ENCODE measurements around the gene DNAH9.

Gene DNAH9

DNA sequence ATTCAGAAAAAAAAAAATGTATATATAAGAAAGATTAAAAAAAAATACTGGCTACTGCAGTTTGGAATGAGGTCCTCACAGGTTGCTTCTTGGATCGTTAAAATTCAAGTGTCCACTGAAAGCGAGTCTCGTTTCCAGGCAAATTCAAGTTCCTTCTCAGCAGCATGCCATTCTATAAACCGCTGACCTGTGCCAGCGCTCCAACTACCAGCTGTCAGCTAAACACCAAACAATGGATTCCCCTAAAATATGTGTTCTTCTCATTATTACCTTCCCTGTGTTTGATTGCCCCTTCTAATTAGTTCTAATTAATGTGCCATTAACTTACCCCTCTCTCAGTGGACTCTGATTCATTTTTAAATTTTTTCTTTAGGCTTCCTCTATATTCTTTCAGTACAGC, 92.4 kb downstream of the DNAH9 start:
- no peak for DNase-seq

- DNase-seq: no peak
Observed at GRCh38 chr17:11692688-11693087, 94.4 kb downstream of the DNAH9 start.

DNA sequence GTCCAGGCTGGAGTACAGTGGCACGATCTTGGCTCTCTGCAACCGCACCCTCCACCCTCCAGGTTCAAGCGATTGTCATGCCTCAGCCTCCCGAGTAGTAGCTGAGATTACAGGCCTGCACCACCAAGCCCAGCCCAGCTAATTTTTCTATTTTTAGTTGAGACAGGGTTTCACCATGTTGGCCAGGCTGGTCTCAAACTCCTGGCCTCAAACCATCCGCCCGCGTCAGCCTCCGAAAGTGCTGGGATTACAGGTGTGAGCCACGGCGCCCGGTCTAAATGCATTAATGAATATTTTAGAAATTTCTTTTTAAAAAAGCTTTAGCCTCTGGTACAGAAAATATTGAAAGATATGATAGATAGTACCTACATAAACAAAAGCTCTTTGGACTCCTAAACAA, 95.0 kb downstream of the DNAH9 start:
- DNase-seq: no peak

DNA sequence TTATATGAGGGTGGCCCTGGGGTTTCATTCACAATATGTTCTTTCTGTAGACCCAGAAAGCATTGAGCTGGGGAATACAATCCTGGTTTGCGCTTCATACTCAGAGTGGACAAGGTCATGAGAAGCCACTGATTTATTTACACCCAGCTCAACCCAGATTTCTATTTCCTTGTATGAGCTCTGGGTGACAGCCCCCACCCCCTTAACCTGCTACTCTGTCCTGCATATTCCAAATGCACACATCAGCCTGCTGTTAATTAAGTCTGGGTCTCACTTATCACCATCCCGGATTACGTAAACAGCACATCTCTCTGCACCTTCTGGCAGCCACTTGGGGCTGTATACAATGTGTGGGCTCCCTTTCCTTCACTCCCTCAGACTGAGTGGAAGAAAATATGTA, 102.4 kb downstream of the DNAH9 start:
- no peak for DNase-seq

GRCh38 chr17:11701911-11702310, 103.6 kb downstream of the DNAH9 start:
- no peak for DNase-seq

GRCh38 chr17:11704041-11704440, 105.8 kb downstream of the DNAH9 start:
- no peak for DNase-seq

GRCh38 chr17:11705111-11705510, 106.8 kb downstream of the DNAH9 start:
- no peak for DNase-seq

DNA sequence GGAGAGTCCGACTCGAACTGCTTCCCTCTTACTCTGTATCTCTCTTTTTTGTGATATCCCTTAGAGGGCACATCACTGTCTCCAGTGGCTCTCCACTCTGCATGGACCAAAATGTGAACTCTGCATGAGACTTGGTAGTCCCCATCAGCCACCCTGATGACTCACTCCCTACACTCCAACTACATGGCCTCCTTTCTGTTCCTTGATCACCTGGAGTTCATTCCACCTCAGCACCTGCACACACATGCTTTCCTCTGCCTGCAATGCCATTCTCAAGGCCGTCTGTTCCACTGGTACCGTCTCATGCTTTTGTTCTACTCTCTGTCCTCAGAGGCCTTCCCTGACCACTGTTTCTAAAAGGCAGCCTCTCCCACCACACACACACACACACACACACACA, 109.3 kb downstream of the DNAH9 start:
- DNase-seq: no peak

DNA sequence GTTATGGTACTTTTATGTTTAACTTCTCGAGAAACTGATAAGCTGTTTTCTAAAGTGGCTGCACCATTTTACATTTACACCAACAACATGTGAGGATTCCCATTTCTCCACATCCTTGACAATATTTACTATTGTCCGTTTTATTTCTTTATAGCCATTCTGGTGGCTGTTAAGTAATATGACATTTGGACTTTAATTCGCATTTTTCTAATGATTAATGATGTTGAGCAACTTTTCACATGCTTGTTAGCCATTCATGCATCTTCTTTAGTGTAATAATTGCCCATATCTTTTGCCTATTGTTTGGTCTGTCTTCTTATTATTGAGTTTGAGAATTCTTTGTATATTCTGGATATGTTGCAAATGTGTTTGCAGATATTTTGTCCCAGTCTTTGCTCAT, 114.2 kb downstream of the DNAH9 start:
- no peak for DNase-seq

DNA sequence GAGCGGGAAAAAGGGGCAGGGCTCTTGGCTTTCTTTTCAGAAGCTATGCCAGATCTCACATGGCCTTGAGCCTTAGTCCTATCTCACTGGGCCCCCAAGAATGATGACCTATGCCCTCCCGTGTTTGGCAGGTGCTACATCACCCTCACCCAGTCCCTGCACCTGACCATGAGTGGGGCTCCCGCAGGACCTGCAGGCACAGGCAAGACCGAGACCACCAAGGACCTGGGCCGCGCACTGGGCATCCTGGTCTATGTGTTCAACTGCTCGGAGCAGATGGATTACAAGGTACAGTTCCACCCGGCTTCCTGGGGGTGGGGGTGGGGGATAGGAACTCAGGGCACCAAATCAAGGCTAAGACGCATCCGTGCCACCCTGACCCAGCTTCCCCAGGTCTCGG, 120.9 kb downstream of the DNAH9 start:
- DNase-seq: no peak

- DNase-seq: no peak
Observed at GRCh38 chr17:11719856-11720255, 121.6 kb downstream of the DNAH9 start.

DNA sequence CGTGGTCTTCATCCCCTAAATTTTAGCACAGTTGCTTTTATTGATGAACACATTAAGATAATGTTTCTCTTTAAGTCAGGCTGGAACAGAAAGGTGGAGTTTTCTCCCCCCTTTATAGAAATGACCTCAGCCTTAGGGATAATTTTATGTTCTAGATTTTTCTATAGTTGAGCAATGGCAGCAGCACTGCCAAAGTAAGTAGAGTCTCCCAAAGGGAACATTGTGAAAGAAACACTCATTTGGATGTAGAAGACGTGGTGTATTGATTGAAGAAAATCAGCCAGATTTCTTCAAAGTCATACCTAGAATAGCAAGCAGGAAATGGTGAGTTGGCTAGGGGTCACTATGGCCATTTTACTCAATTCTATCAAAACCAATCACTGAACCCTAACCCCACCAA, 122.5 kb downstream of the DNAH9 start:
- DNase-seq: no peak

- no peak for DNase-seq
Observed at GRCh38 chr17:11730747-11731146, 132.5 kb downstream of the DNAH9 start.

DNA sequence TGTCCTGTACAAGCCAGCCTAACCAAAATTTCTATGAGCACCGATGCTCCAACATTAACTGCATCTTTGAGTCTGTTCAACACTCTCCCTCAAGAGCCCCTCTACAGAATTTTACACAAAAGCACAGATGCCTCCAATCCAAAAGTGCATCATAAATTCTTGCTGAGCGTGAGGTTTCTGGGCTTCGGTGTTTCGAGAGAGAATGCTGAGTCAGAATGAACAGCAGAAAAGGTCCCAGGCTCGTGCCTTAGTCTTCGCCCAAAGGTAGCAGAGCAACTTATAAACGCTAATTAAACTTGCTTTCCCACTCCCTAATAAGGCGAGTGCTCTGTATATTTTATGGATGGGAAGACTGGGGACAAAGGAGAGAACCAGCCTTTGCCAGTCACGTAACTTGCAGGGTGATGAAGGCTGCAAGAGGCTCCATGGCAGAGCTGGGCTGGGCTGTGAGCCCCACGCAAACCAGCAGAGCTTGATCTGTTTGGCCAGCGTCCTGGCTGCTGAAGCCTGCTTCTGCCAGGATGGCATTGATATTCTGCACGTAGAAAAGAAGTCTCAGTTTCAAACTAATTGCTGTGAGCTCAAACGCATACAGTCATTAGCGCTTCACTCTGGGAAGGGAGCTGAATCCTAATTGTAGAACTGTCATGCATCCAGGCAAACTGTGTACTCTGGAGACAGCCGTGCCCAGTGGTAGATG, 138.5 kb downstream of the DNAH9 start:
- no peak for DNase-seq

GRCh38 chr17:11737313-11737679, 139.0 kb downstream of the DNAH9 start:
- DNase-seq: no peak

DNA sequence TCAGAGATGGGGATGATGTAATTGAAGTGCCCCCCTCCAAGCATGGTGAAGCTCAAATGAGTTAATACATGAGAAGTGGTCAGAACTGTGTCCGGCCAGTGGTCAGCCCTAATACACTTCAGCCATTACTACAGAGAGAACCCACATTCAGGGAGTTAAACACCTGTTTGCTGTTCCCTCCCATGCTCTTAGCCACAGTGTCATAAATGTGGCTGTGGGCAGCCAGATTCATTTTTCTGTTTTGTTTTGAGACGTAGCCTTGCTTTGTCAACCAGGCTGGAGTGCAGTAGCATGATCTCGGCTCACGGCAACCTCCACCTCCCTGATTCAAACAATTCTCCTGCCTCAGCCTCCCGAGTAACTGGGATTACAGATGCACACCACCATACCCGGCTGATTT, 139.9 kb downstream of the DNAH9 start:
- no peak for DNase-seq

- DNase-seq: no peak
Observed at GRCh38 chr17:11739351-11739750, 141.1 kb downstream of the DNAH9 start.

DNA sequence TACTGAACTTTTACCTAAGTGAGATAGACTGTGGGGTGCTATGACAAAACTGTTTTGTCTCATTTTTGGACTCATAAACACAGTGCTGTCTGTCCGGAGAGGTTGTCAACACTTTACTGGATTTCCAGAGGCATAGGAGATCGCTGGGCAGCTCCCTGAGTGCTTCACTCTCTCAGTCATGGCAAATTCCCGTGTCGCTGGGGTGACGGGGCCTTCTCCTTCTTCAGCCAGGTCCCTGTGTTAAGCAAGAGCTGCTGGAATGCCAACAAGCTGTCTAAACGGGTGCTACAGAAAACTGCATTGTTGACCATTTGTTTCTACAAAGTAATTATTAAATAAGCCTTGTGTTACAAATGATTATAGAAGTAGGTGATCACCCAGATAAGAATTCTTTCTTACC, 141.6 kb downstream of the DNAH9 start:
- no peak for DNase-seq

GRCh38 chr17:11742886-11743285, 144.6 kb downstream of the DNAH9 start:
- no peak for DNase-seq

GRCh38 chr17:11744696-11745095, 146.4 kb downstream of the DNAH9 start:
- no peak for DNase-seq

DNA sequence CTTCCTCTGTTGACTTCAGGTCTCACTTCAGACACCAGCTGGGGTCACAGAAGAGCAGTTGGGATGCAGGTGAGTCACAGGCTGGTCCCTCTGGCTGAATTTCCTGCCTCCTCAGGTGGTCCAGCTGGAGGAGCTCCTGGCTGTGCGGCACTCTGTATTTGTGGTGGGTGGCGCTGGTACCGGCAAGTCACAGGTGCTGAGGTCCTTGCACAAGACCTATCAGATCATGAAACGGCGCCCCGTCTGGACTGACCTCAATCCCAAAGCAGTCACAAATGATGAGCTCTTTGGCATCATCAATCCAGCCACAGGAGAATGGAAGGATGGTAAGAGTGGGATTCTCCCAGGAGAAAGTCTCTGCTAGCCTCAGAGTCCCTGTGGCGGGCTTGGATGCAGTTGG, 149.2 kb downstream of the DNAH9 start:
- DNase-seq: no peak

GRCh38 chr17:11757815-11758214, 159.5 kb downstream of the DNAH9 start:
- DNase-seq: no peak

GRCh38 chr17:11768106-11768505, 169.8 kb downstream of the DNAH9 start:
- DNase-seq: no peak

DNA sequence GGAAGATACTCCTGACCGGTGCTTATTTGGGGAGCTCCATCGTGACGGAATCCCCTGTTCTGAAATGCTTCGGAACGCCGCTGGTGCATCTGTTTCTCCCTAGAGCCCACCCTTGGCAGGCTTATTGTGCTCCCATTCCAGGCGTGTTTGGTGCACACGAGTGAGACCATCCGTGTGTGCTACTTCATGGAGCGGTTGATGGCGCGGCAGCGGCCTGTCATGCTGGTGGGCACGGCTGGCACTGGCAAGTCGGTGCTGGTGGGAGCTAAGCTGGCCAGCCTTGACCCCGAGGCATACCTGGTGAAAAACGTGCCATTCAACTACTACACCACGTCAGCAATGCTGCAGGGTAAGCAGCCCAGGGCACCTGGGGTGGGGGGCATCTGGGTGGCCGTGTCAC, 170.7 kb downstream of the DNAH9 start:
- no peak for DNase-seq

DNA sequence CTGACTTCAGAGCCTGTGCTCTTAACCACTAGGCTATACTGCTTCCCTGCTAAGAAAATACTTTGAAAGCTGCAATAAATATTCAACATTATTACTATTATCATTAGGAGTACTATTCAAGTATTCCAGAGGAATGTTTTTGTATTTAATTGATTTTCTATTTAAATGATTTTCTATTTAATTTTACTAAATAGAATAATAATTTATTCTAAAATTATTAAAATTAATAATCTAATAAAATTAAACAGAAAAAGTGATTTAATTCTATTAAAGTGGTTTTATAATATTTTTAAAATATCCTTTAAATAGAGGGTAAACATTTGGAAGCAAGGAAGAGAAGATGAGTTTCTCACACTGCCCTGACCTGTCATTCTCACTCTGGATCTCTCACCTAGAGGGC, 173.8 kb downstream of the DNAH9 start:
- no peak for DNase-seq

DNA sequence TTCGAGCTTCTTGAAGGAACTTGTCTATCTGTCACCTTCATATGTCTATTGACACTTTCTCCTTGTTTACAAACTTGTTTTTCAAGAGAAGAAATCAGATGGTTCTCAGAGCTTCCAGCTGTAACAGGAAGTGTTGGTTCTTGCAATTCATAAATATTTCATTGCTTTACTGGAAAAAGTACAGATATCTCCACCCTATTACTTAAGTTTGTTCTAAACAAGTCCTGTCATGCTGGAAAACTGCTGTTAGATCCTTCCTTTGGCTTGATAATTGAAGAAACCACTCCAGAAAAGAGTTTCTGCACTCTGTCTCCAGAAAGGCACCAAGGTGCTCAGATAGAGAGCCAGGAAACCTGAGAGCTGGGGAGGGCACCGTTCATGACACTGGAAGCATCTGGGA, 181.6 kb downstream of the DNAH9 start:
- DNase-seq: no peak
